Mammary epithelial cell (primary cell): ENCODE data around the gene NCEH1.

Experiments
- EZH2 ChIP-seq: IDR thresholded peaks from 2 replicates; pipeline ENCODE4 v1.6.1; 2012; ENCODE audit warnings: low read length, inconsistent platforms, borderline replicate concordance
- TF ChIP-seq, protein P1 (sequence below), 2 donors: IDR thresholded peaks in 1 of 2; conservative IDR thresholded peaks in 1 of 2; 2 replicates each; pipeline ENCODE4 v1.5.1; 2011 to 2012; ENCODE audit warnings: inconsistent platforms in 2 of 2, low read length in 2 of 2, mild to moderate bottlenecking in 2 of 2, control low read depth in 1 of 2, low read depth in 1 of 2; ENCODE audit not compliant: insufficient read depth in 1 of 2; ENCODE audit errors: extremely low read depth in 1 of 2

DNA sequence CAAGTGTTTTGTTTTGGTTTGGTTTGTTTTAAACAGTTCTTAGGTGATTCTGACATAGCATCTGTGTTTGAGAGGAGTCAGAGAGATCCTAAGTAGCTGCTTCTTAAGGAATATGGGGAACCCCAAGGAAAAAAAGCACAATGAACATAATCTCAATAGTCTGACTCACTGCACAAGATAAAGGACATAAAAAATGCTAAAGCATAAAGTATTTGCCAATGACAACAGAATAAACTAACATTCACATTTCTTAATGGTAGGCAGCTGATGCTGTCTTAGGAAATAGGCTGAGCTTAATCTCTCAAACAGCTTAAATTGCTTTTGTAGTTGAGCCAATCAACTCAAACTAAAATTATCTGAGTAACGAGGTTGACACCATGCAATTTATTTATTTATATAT lies 2.9 kb downstream of the NCEH1 start:
- TF ChIP-seq, protein P1, sequence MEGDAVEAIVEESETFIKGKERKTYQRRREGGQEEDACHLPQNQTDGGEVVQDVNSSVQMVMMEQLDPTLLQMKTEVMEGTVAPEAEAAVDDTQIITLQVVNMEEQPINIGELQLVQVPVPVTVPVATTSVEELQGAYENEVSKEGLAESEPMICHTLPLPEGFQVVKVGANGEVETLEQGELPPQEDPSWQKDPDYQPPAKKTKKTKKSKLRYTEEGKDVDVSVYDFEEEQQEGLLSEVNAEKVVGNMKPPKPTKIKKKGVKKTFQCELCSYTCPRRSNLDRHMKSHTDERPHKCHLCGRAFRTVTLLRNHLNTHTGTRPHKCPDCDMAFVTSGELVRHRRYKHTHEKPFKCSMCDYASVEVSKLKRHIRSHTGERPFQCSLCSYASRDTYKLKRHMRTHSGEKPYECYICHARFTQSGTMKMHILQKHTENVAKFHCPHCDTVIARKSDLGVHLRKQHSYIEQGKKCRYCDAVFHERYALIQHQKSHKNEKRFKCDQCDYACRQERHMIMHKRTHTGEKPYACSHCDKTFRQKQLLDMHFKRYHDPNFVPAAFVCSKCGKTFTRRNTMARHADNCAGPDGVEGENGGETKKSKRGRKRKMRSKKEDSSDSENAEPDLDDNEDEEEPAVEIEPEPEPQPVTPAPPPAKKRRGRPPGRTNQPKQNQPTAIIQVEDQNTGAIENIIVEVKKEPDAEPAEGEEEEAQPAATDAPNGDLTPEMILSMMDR (conservative IDR thresholded peaks at IDR 0.05 in 1 of 2, IDR thresholded peaks at IDR 0.05 in 1 of 2; ENCODE audit: extremely low read depth in 1 of 2, insufficient read depth in 1 of 2, low read depth in 1 of 2, low read length in 2 of 2), result no peak
- no peak for TF ChIP-seq EZH2
